ENCODE results near the gene GPATCH1. TPM values are rescaled to one million over a fixed set of nuclear protein-coding genes. Genes with fewer than 3 reads are reported as not detected.

Gene GPATCH1
- total RNA-seq, 1 donor from 2014 or later = 12.9 TPM

GRCh38 chr19:33048806-33049676 is 31.9 kb upstream of the GPATCH1 start:
- Mint-ChIP-seq H3K27ac (ENCODE audit: unreplicated experiment) (no peak overlapping the region), H3K27me3 (ENCODE audit: low read depth) (no peaks in the 10 kb centered on the region), H3K36me3 (ENCODE audit: low read depth) (no peaks in the 10 kb centered on the region), H3K4me1 (peaks cover 5% of the 10 kb centered on the region), H3K4me3 (no peak overlapping the region), H3K9me3 (no peaks in the 10 kb centered on the region)
- DNase-seq (ENCODE audit: low read depth, low spot score) = no peak
- no peak for TF ChIP-seq CTCF (conservative IDR thresholded peaks at IDR 0.05)

GRCh38 chr19:33050110-33050509 is 30.9 kb upstream of the GPATCH1 start:
- DNase-seq (ENCODE audit: low read depth, low spot score) = no peak
- Mint-ChIP-seq H3K27me3 (ENCODE audit: low read depth) (no peaks in the 10 kb centered on the region), H3K27ac (ENCODE audit: unreplicated experiment) (no peak overlapping the region), H3K4me3 (no peak overlapping the region), H3K36me3 (ENCODE audit: low read depth) (no peaks in the 10 kb centered on the region), H3K9me3 (no peaks in the 10 kb centered on the region), H3K4me1 (peaks cover 5% of the 10 kb centered on the region)
- no peak for TF ChIP-seq CTCF (conservative IDR thresholded peaks at IDR 0.05)

GRCh38 chr19:33052352-33052972 is 28.5 kb upstream of the GPATCH1 start:
- H3K27ac Mint-ChIP-seq (ENCODE audit: unreplicated experiment) = no peak overlapping the region
- no peaks in the 10 kb centered on the region for H3K9me3 Mint-ChIP-seq
- TF ChIP-seq CTCF (conservative IDR thresholded peaks at IDR 0.05) = no peak
- peaks cover 12% of the 10 kb centered on the region for H3K4me1 Mint-ChIP-seq
- H3K27me3 Mint-ChIP-seq (ENCODE audit: low read depth) = no peaks in the 10 kb centered on the region
- DNase-seq (ENCODE audit: low read depth, low spot score) = no peak
- H3K4me3 Mint-ChIP-seq = no peak overlapping the region
- no peaks in the 10 kb centered on the region for H3K36me3 Mint-ChIP-seq (ENCODE audit: low read depth)

- no peaks in the 10 kb centered on the region for H3K27me3 Mint-ChIP-seq (ENCODE audit: low read depth)
- H3K4me1 Mint-ChIP-seq = peaks cover 19% of the 10 kb centered on the region
- H3K9me3 Mint-ChIP-seq = no peaks in the 10 kb centered on the region
- no peak for TF ChIP-seq CTCF (conservative IDR thresholded peaks at IDR 0.05)
- peak overlapping the region; percentile 19 for H3K27ac Mint-ChIP-seq (ENCODE audit: unreplicated experiment)
- H3K36me3 Mint-ChIP-seq (ENCODE audit: low read depth) = no peaks in the 10 kb centered on the region
- no peak for DNase-seq (ENCODE audit: low read depth, low spot score)
- H3K4me3 Mint-ChIP-seq = no peak overlapping the region
Measured at GRCh38 chr19:33054623-33055022, 26.4 kb upstream of the GPATCH1 start.

- H3K27ac Mint-ChIP-seq (ENCODE audit: unreplicated experiment) = no peak overlapping the region
- TF ChIP-seq CTCF (conservative IDR thresholded peaks at IDR 0.05) = no peak
Measured at GRCh38 chr19:33055718-33056117, 25.3 kb upstream of the GPATCH1 start.

More at GRCh38 chr19:33055718-33056117, 25.3 kb upstream of the GPATCH1 start:
- Mint-ChIP-seq H3K27me3 (ENCODE audit: low read depth) (peaks cover 2% of the 10 kb centered on the region), H3K4me3 (peak overlapping the region; percentile 3), H3K9me3 (no peaks in the 10 kb centered on the region), H3K4me1 (peaks cover 22% of the 10 kb centered on the region), H3K36me3 (ENCODE audit: low read depth) (no peaks in the 10 kb centered on the region)
- DNase-seq (ENCODE audit: low read depth, low spot score) = no peak
